BE2C (cell line): ENCODE data around the gene NFAM1.

Experiments used
- DNase-seq: peaks from one replicate; pipeline ENCODE4 v3.0.0-alpha.2; 2020
- H3K27me3 ChIP-seq: fragments of 250-450 bp; sonication (Bioruptor Pico); 2 replicates; pipeline ENCODE4 v1.5.1; 2020; ENCODE audit warnings: mild to moderate bottlenecking
- H3K36me3 ChIP-seq: fragments of 250-450 bp; sonication (Bioruptor Pico); 2 replicates; pipeline ENCODE4 v1.5.1; 2020; ENCODE audit warnings: mild to moderate bottlenecking
- H3K4me1 ChIP-seq: fragments of 250-450 bp; sonication (Bioruptor Pico); 2 replicates; pipeline ENCODE4 v1.5.1; 2020
- H3K4me3 ChIP-seq: 2 replicates; pipeline ENCODE4 v1.5.1; 2011; ENCODE audit warnings: low read depth, low read length
- H3K9me3 ChIP-seq: fragments of 250-450 bp; sonication (Bioruptor Pico); 2 replicates; pipeline ENCODE4 v1.5.1; 2020
- CTCF ChIP-seq: IDR thresholded peaks from 2 replicates; pipeline ENCODE4 v1.5.1; 2012; ENCODE audit warnings: mild to moderate bottlenecking, low read depth, low read length

The NFAM1 gene

GRCh38 chr22:42408810-42409529 lies 23.2 kb downstream of the NFAM1 start:
- Histone ChIP-seq H3K4me3 (no peak overlapping the region), H3K9me3 (no peaks in the 10 kb centered on the region), H3K4me1 (peaks cover 3% of the 10 kb centered on the region; the same call in 1 of the 2 replicates), H3K27me3 (no peaks in the 10 kb centered on the region), H3K36me3 (no peaks in the 10 kb centered on the region)
- DNase-seq: no peak
- no peak for TF ChIP-seq CTCF

DNA sequence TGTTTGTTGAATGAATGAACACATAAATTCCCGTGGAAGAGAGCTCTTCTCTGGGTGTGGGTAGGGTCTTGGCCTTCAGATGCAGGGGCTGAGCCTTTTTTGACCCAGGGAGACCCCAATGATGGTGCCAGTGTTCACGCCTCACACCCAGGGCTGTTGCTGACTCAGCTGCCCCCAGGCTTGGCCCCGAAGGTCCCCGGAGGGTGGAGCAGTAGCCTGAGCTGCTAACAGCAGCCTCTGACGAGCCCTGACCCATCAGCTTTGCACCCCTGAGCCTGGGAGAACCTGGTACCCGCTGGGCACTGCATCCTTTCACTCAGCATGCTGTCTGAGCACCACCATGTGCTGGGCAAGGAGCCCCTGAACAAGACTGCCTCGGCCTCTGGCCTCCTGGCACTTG lies 23.9 kb downstream of the NFAM1 start:
- Histone ChIP-seq H3K4me1 (peaks cover 3% of the 10 kb centered on the region; the same call in 1 of the 2 replicates), H3K27me3 (no peaks in the 10 kb centered on the region), H3K36me3 (no peaks in the 10 kb centered on the region), H3K4me3 (no peak overlapping the region), H3K9me3 (no peaks in the 10 kb centered on the region)
- TF ChIP-seq CTCF: no peak
- no peak for DNase-seq

- TF ChIP-seq CTCF: no peak
- H3K27me3 ChIP-seq: no peaks in the 10 kb centered on the region
- no peaks in the 10 kb centered on the region for H3K36me3 ChIP-seq
- H3K4me1 ChIP-seq: 0 out of 2 replicates have a peak, but pooled peaks cover 2% of the 10 kb centered on the region
- no peak overlapping the region for H3K4me3 ChIP-seq
- DNase-seq: no peak
- no peaks in the 10 kb centered on the region for H3K9me3 ChIP-seq
These were observed 27.9 kb downstream of the NFAM1 start for GRCh38 chr22:42404266-42404665.

GRCh38 chr22:42401535-42402334 lies 30.5 kb downstream of the NFAM1 start:
- H3K9me3 ChIP-seq: no peaks in the 10 kb centered on the region
- TF ChIP-seq CTCF: no peak
- H3K4me3 ChIP-seq: no peak overlapping the region
- no peaks in the 10 kb centered on the region for H3K27me3 ChIP-seq
- DNase-seq: no peak
- peaks cover 14% of the 10 kb centered on the region for H3K4me1 ChIP-seq
- no peaks in the 10 kb centered on the region for H3K36me3 ChIP-seq

GRCh38 chr22:42400811-42401534 lies 31.2 kb downstream of the NFAM1 start:
- Histone ChIP-seq H3K4me1 (peaks cover 14% of the 10 kb centered on the region), H3K36me3 (no peaks in the 10 kb centered on the region), H3K9me3 (no peaks in the 10 kb centered on the region), H3K4me3 (no peak overlapping the region), H3K27me3 (no peaks in the 10 kb centered on the region)
- no peak for TF ChIP-seq CTCF
- no peak for DNase-seq
